DOHH2 (cell line): Measurements from ENCODE around the gene KRT10.

Experiments
- EZH2phosphoT487 ChIP-seq: fragments of 200-600 bp; sonication (generic); IDR thresholded peaks from 2 replicates; pipeline ENCODE4 v1.6.1; 2017; ENCODE audit warnings: borderline replicate concordance, mild to moderate bottlenecking, antibody characterized with exemption, low read length, moderate library complexity, mixed read lengths
- TF ChIP-seq, protein P1 (sequence below): fragments of 200-600 bp; sonication (generic); IDR thresholded peaks from one replicate; pipeline ENCODE4 v1.5.1; 2014; ENCODE audit warnings: antibody characterized with exemption, mild to moderate bottlenecking, low read depth, low read length; ENCODE audit not compliant: poor library complexity, severe bottlenecking

DNA sequence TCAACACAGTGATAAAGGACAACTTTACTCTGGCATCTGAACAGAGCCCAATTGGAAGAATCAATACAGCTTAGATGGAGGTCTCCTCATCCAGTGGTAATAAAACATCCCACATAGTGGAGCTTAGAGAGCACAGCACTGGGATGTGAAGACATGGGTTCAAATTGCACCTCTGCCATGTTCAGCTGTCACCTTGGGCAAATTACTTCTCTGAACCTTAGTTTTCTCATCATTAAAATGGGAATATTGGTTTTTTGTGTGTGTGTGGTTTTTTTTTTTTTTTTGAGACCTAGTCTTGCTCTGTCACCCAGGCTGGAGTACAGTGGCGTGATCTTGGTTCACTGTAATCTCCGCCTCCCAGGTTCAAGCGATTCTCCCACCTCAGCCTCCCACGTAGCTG is 13.6 kb upstream of the KRT10 start:
- TF ChIP-seq, protein P1, sequence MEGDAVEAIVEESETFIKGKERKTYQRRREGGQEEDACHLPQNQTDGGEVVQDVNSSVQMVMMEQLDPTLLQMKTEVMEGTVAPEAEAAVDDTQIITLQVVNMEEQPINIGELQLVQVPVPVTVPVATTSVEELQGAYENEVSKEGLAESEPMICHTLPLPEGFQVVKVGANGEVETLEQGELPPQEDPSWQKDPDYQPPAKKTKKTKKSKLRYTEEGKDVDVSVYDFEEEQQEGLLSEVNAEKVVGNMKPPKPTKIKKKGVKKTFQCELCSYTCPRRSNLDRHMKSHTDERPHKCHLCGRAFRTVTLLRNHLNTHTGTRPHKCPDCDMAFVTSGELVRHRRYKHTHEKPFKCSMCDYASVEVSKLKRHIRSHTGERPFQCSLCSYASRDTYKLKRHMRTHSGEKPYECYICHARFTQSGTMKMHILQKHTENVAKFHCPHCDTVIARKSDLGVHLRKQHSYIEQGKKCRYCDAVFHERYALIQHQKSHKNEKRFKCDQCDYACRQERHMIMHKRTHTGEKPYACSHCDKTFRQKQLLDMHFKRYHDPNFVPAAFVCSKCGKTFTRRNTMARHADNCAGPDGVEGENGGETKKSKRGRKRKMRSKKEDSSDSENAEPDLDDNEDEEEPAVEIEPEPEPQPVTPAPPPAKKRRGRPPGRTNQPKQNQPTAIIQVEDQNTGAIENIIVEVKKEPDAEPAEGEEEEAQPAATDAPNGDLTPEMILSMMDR = no peak
- no peak for TF ChIP-seq EZH2phosphoT487
